Left ventricle myocardium inferior (tissue), 1 donor: Measurements from ENCODE around the gene UGT2A1. TPM values are rescaled to one million over a fixed set of nuclear protein-coding genes. Genes with fewer than 3 reads are reported as not detected.

Source experiments
- DNase-seq: peaks from one replicate; pipeline ENCODE4 v3.0.0-alpha.2; 2020
- H3K27ac ChIP-seq: fragments of 200-600 bp; replicated peaks from 2 replicates; pipeline ENCODE4 v1.8.0; 2021
- H3K27me3 ChIP-seq: fragments of 200-600 bp; 2 replicates; pipeline ENCODE4 v1.8.0; 2021; ENCODE audit warnings: low read depth
- H3K36me3 ChIP-seq: fragments of 200-600 bp; 2 replicates; pipeline ENCODE4 v1.8.0; 2021
- H3K4me1 ChIP-seq: fragments of 200-600 bp; 2 replicates; pipeline ENCODE4 v1.8.0; 2021
- H3K4me3 ChIP-seq: fragments of 200-600 bp; 2 replicates; pipeline ENCODE4 v1.8.0; 2021; ENCODE audit warnings: mild to moderate bottlenecking, moderate library complexity
- H3K9me3 ChIP-seq: fragments of 200-600 bp; replicated peaks from 2 replicates; pipeline ENCODE4 v1.8.0; 2021
- intact Hi-C: fragments of 100-400 bp; cut with micrococcal nuclease; formaldehyde crosslinking; loops from one replicate; pipeline ENCODE4 v1.11.0; 2022
- total RNA-seq: library from RNA; stranded (reverse); fragmentation: NEBNext Ultra II Directional; extraction: Animal tissue kit (Norgen Biotek cat#: 25700); gene quantifications from one replicate; pipeline ENCODE4 v1.2.1, GENCODE V29; 2021
- TF ChIP-seq, protein P1 (sequence below): fragments of 200-600 bp; IDR thresholded peaks from 2 replicates; pipeline ENCODE4 v1.8.0; 2021; ENCODE audit warnings: antibody characterized with exemption, mild to moderate bottlenecking, borderline replicate concordance
- donor health status: DM: no; HTN: yes; CAD: no; lungs with severe emphysema.

Gene UGT2A1
- total RNA-seq, 1 donor from 2014 or later: not detected

DNA sequence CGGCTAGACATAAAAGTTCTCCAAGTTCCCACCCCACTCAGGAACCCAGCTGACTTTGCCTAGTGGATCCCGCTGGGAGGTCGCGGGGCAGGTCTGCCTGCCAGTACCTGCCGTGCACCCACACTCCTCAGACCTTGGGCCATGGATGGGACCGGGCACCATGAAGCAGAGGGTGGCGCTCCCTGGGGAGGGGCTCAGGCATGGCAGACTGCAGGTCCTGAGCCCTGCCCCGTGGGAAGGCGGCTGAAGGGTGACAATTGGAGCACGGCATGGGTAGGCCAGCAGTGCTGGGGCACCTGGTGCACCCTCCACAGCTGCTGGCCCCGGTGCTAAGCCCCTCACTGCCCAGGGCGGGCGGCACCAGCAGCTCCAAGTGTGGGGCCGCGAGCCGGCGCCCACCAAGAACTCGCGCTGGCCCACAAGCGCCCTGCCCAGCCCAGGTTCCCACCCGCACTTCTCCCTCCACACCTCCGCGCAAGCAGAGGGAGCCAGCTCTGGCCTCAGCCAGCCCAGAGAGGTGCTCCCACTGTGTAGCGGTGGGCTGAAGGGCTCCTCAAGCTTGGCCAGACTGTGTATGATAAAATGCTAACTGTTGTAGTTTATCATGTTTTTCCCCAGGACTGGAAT lies 76.7 kb downstream of the UGT2A1 start:
- H3K9me3 ChIP-seq: peaks cover 25% of the 10 kb centered on the region
- TF ChIP-seq, protein P1, sequence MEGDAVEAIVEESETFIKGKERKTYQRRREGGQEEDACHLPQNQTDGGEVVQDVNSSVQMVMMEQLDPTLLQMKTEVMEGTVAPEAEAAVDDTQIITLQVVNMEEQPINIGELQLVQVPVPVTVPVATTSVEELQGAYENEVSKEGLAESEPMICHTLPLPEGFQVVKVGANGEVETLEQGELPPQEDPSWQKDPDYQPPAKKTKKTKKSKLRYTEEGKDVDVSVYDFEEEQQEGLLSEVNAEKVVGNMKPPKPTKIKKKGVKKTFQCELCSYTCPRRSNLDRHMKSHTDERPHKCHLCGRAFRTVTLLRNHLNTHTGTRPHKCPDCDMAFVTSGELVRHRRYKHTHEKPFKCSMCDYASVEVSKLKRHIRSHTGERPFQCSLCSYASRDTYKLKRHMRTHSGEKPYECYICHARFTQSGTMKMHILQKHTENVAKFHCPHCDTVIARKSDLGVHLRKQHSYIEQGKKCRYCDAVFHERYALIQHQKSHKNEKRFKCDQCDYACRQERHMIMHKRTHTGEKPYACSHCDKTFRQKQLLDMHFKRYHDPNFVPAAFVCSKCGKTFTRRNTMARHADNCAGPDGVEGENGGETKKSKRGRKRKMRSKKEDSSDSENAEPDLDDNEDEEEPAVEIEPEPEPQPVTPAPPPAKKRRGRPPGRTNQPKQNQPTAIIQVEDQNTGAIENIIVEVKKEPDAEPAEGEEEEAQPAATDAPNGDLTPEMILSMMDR: no peak
- no peaks in the 10 kb centered on the region for H3K27me3 ChIP-seq
- no peaks in the 10 kb centered on the region for H3K36me3 ChIP-seq
- no peak overlapping the region for H3K27ac ChIP-seq
- intact Hi-C loops: no loop called here
- H3K4me1 ChIP-seq: no peaks in the 10 kb centered on the region
- no peak overlapping the region for H3K4me3 ChIP-seq
- DNase-seq: no peak

GRCh38 chr4:69568787-69569186 lies 84.3 kb downstream of the UGT2A1 start:
- Histone ChIP-seq H3K27me3 (no peaks in the 10 kb centered on the region), H3K36me3 (no peaks in the 10 kb centered on the region), H3K27ac (no peak overlapping the region), H3K4me1 (no peaks in the 10 kb centered on the region), H3K9me3 (no peaks in the 10 kb centered on the region), H3K4me3 (no peak overlapping the region)
- intact Hi-C loops: no loop called here
- DNase-seq: no peak
- TF ChIP-seq, protein P1: no peak

GRCh38 chr4:69563424-69563823 lies 89.6 kb downstream of the UGT2A1 start:
- H3K9me3 ChIP-seq: peaks cover 6% of the 10 kb centered on the region
- intact Hi-C loops: no loop called here
- no peaks in the 10 kb centered on the region for H3K36me3 ChIP-seq
- H3K27ac ChIP-seq: no peak overlapping the region
- H3K27me3 ChIP-seq: no peaks in the 10 kb centered on the region
- H3K4me3 ChIP-seq: no peak overlapping the region
- DNase-seq: no peak
- H3K4me1 ChIP-seq: no peaks in the 10 kb centered on the region
- TF ChIP-seq, protein P1: no peak

DNA sequence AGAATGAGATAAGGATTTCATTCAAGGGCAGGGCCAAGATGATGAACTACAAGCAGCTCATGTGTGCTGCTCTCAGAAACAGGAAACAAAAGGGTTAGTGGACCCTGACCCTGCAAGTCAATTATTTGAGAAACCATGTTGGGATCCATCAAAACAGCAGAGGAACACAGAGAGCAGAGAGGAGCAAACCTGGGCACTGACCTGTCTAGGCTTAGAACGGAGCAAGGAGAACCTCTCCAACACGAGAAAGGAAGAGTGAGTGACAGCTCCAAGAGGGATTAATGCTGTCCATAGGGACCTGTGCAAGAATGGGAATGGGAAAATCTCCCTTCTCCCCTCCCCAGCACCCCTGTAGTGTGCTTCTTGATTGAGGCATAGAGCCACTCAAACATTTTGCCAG lies 103.4 kb downstream of the UGT2A1 start:
- DNase-seq: no peak
- intact Hi-C loops: no loop called here
- Histone ChIP-seq H3K4me3 (no peak overlapping the region), H3K4me1 (no peaks in the 10 kb centered on the region), H3K9me3 (peaks cover 29% of the 10 kb centered on the region), H3K27me3 (no peaks in the 10 kb centered on the region), H3K27ac (no peak overlapping the region), H3K36me3 (no peaks in the 10 kb centered on the region)
- TF ChIP-seq, protein P1: no peak

GRCh38 chr4:69546134-69546765 lies 106.8 kb downstream of the UGT2A1 start:
- intact Hi-C loops: no loop called here
- Histone ChIP-seq H3K27ac (no peak overlapping the region), H3K4me3 (no peak overlapping the region), H3K4me1 (no peaks in the 10 kb centered on the region), H3K36me3 (no peaks in the 10 kb centered on the region), H3K9me3 (peaks cover 12% of the 10 kb centered on the region), H3K27me3 (no peaks in the 10 kb centered on the region)
- TF ChIP-seq, protein P1: no peak
- DNase-seq: no peak

Other genes with a start within 250 kb of the UGT2A1 start
- gene UGT2B4, start 157.3 kb downstream of the UGT2A1 start, total RNA-seq: not detected
- not detected for gene UGT2A2, start 13.6 kb downstream of the UGT2A1 start, total RNA-seq
- 1.1 TPM for gene SULT1B1, start 107.4 kb upstream of the UGT2A1 start, total RNA-seq
- gene SULT1E1, start 206.9 kb upstream of the UGT2A1 start, total RNA-seq: not detected